Astrocyte (in vitro differentiated cells and primary cell): ENCODE measurements around the gene CNTNAP5. TPM values are rescaled to one million over a fixed set of nuclear protein-coding genes. Genes with fewer than 3 reads are reported as not detected.
"Not testable (repeated sequence)": the region's sequence is repeated elsewhere in the genome, so short reads cannot be mapped to it uniquely, and the experiment has no call there.

Experiments
- DNase-seq: peaks from one replicate; pipeline ENCODE4 v3.0.0-alpha.2; 2010; ENCODE audit warnings: low read depth
- FAIRE-seq: peaks from 2 replicates; lab custom pipeline; 2011; peaks lifted over from hg19 to GRCh38; lab: Jason Lieb, UNC
- H2AFZ ChIP-seq: 2 replicates; pipeline ENCODE4 v1.6.0; 2012; ENCODE audit warnings: low read depth, low read length, inconsistent platforms
- H3K27ac ChIP-seq: 2 replicates; pipeline ENCODE4 v1.5.1; 2011; ENCODE audit warnings: low read depth, low read length, inconsistent platforms
- H3K27me3 ChIP-seq: 2 replicates; pipeline ENCODE4 v1.6.0; 2011; ENCODE audit warnings: low read length, inconsistent platforms; ENCODE audit not compliant: insufficient read depth
- H3K36me3 ChIP-seq: 2 replicates; pipeline ENCODE4 v1.5.1; 2011; ENCODE audit warnings: low read length, inconsistent platforms; ENCODE audit not compliant: insufficient read depth
- H3K4me1 ChIP-seq: 2 replicates; pipeline ENCODE4 v1.5.1; 2011; ENCODE audit warnings: low read length, inconsistent platforms; ENCODE audit not compliant: insufficient read depth
- H3K4me2 ChIP-seq: 2 replicates; pipeline ENCODE4 v1.6.0; 2012; ENCODE audit warnings: low read length, inconsistent platforms
- H3K4me3 ChIP-seq: 2 replicates; pipeline ENCODE4 v1.5.1; 2011; ENCODE audit warnings: low read depth, mild to moderate bottlenecking, low read length, inconsistent platforms; ENCODE audit not compliant: insufficient read depth
- H3K79me2 ChIP-seq: 2 replicates; pipeline ENCODE4 v1.6.0; 2012; ENCODE audit warnings: mild to moderate bottlenecking, low read length, inconsistent platforms; ENCODE audit not compliant: insufficient read depth
- H3K9ac ChIP-seq: 2 replicates; pipeline ENCODE4 v1.6.0; 2012; ENCODE audit warnings: mild to moderate bottlenecking, low read length, inconsistent platforms
- H3K9me3 ChIP-seq: 2 replicates; pipeline ENCODE4 v1.5.1; 2012; ENCODE audit warnings: low read depth, mild to moderate bottlenecking, low read length, inconsistent platforms; ENCODE audit not compliant: insufficient read depth
- H4K20me1 ChIP-seq: 2 replicates; pipeline ENCODE4 v1.6.0; 2012; ENCODE audit warnings: low read length, inconsistent platforms; ENCODE audit not compliant: insufficient read depth
- H3K27ac Mint-ChIP-seq: one replicate; pipeline ENCODE4 v1.8.0; 2021; ENCODE audit warnings: mild to moderate bottlenecking, mixed read lengths; ENCODE audit not compliant: unreplicated experiment
- H3K27me3 Mint-ChIP-seq: one replicate; pipeline ENCODE4 v1.8.0; 2021; ENCODE audit warnings: low read depth, mixed read lengths; ENCODE audit not compliant: unreplicated experiment
- H3K36me3 Mint-ChIP-seq: one replicate; pipeline ENCODE4 v1.8.0; 2021; ENCODE audit warnings: low read depth, mixed read lengths; ENCODE audit not compliant: unreplicated experiment
- H3K4me1 Mint-ChIP-seq: one replicate; pipeline ENCODE4 v1.8.0; 2021; ENCODE audit warnings: low read depth, mixed read lengths; ENCODE audit not compliant: unreplicated experiment
- H3K4me3 Mint-ChIP-seq: one replicate; pipeline ENCODE4 v1.8.0; 2021; ENCODE audit warnings: mild to moderate bottlenecking, moderate library complexity, mixed read lengths; ENCODE audit not compliant: unreplicated experiment
- H3K9me3 Mint-ChIP-seq: one replicate; pipeline ENCODE4 v1.8.0; 2021; ENCODE audit warnings: mild to moderate bottlenecking, mixed read lengths; ENCODE audit not compliant: unreplicated experiment
- CTCF ChIP-seq: IDR thresholded peaks from 2 replicates; pipeline ENCODE4 v1.5.1; 2011; ENCODE audit warnings: low read depth, mild to moderate bottlenecking, inconsistent platforms, low read length, moderate library complexity; ENCODE audit not compliant: insufficient read depth
- EZH2 ChIP-seq: IDR thresholded peaks from 2 replicates; pipeline ENCODE4 v1.6.1; 2012; ENCODE audit warnings: mild to moderate bottlenecking, low read length, inconsistent platforms; ENCODE audit not compliant: insufficient read depth
- total RNA-seq: library from RNA; stranded (reverse); gene quantifications from 2 replicates; pipeline ENCODE4 v1.2.1, GENCODE V29; 2021

Gene CNTNAP5
- total RNA-seq, 1 donor from 2014 or later = 0.30 TPM

- Mint-ChIP-seq H3K27ac (no peak overlapping the region), H3K4me3 (no peak overlapping the region), H3K27me3 (no peaks in the 10 kb centered on the region), H3K4me1 (no peaks in the 10 kb centered on the region), H3K36me3 (no peaks in the 10 kb centered on the region), H3K9me3 (no peaks in the 10 kb centered on the region)
- peaks cover 6% of the 10 kb centered on the region for H3K9me3 ChIP-seq
- no peak overlapping the region for H2AFZ ChIP-seq
- no peak overlapping the region for H3K9ac ChIP-seq
- no peak overlapping the region for H3K4me2 ChIP-seq
- no peaks in the 10 kb centered on the region for H3K4me1 ChIP-seq
- H3K27me3 ChIP-seq = no peaks in the 10 kb centered on the region
- DNase-seq (no peak), FAIRE-seq (no peak)
- H3K27ac ChIP-seq = no peak overlapping the region
- H4K20me1 ChIP-seq = no peaks in the 10 kb centered on the region
- no peak overlapping the region for H3K4me3 ChIP-seq
- H3K79me2 ChIP-seq = no peaks in the 10 kb centered on the region
- no peaks in the 10 kb centered on the region for H3K36me3 ChIP-seq
- TF ChIP-seq CTCF (no peak), EZH2 (no peak)
Measured at GRCh38 chr2:124354466-124354865, 329.4 kb downstream of the CNTNAP5 start.

GRCh38 chr2:124361966-124362365 is 336.9 kb downstream of the CNTNAP5 start:
- H4K20me1 ChIP-seq, H3K4me1 Mint-ChIP-seq, H3K27me3 Mint-ChIP-seq, H3K9me3 ChIP-seq, H3K4me2 ChIP-seq, H3K9ac ChIP-seq, H3K36me3 Mint-ChIP-seq, H3K79me2 ChIP-seq, H2AFZ ChIP-seq, H3K4me1 ChIP-seq, FAIRE-seq, H3K36me3 ChIP-seq, H3K4me3 Mint-ChIP-seq, H3K4me3 ChIP-seq, DNase-seq, H3K27me3 ChIP-seq, H3K9me3 Mint-ChIP-seq, H3K27ac ChIP-seq: not testable (repeated sequence)
- H3K27ac Mint-ChIP-seq = peak overlapping the region; percentile 58

- TF ChIP-seq CTCF = no peak
- TF ChIP-seq EZH2 = no peak
- H3K4me3 ChIP-seq = no peak overlapping the region
- H4K20me1 ChIP-seq = no peaks in the 10 kb centered on the region
- FAIRE-seq (no peak), DNase-seq (no peak)
- Mint-ChIP-seq H3K27ac (no peak overlapping the region), H3K4me1 (no peaks in the 10 kb centered on the region), H3K9me3 (no peaks in the 10 kb centered on the region), H3K27me3 (peaks cover 6% of the 10 kb centered on the region), H3K36me3 (no peaks in the 10 kb centered on the region), H3K4me3 (no peak overlapping the region)
- H3K4me1 ChIP-seq = no peaks in the 10 kb centered on the region
- H3K9me3 ChIP-seq = peaks cover 4% of the 10 kb centered on the region
- no peaks in the 10 kb centered on the region for H3K27me3 ChIP-seq
- H3K27ac ChIP-seq = no peak overlapping the region
- H3K4me2 ChIP-seq = no peak overlapping the region
- no peaks in the 10 kb centered on the region for H3K36me3 ChIP-seq
- H3K9ac ChIP-seq = no peak overlapping the region
- H2AFZ ChIP-seq = no peak overlapping the region
- no peaks in the 10 kb centered on the region for H3K79me2 ChIP-seq
Measured at GRCh38 chr2:124369181-124369580, 344.1 kb downstream of the CNTNAP5 start.
